GM19351 (cell line): Measurements from ENCODE around the gene CACNA1I.
"Not testable (repeated sequence)": the region's sequence is repeated elsewhere in the genome, so short reads cannot be mapped to it uniquely, and the experiment has no call there.

Experiments used
- ATAC-seq: cut with Tn5 transposase; IDR thresholded peaks from one replicate; pipeline ENCODE4 v1.9.1; 2021; ENCODE audit warnings: mild to moderate bottlenecking, moderate library complexity; ENCODE audit not compliant: unreplicated experiment

The CACNA1I gene

DNA sequence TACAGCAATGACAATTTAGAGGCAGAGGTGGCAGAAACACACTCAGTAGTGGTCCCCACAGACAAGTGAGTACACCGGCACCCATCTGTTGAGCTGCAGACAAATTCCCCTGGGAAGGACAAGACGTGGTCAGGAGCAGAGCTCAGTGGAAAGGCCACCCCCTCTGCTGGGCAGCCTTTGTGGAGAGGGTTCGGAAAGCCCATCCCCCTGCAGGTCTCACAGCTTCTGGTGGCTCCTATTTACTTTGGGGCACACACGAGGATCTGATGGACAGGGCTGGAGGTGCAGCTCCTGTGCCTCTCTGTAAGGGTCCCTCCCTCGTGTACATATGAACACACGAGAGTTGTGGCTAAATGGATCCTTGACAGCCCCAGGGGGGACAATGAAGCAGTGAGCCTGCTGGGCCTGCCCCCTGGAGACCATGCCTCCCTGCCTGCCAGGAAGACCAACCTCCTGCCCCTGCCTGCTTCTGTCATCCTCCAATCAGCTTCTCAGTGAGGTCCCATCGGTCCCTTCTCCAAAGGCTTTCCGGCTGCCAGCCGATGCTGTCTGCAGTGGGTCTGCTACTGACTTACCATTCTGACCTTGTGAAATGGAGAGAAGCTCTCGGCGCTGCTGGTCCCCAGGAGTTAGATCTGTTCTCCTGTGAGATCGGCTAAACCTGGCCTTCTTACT is 161.5 kb downstream of the CACNA1I start:
- no peak for ATAC-seq

DNA sequence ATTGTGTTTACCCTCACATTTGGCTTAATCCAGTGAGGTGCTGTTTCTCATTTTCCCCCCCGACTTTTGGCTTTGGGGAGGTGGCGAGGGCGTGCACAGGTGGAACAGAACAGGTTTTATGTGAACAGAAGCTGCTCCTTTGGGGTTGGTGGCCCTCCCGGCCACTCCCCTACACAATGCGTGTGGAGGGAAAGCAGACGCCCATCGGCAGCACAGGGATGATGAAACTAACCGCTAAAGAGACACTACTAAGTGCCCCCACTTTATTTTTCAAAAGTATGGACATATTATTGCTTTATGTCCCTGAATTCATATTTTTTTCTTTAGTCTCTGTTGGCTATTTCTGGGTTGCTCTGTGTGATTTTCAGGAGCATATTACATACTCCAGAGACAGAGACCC is 162.1 kb downstream of the CACNA1I start:
- ATAC-seq: no peak

DNA sequence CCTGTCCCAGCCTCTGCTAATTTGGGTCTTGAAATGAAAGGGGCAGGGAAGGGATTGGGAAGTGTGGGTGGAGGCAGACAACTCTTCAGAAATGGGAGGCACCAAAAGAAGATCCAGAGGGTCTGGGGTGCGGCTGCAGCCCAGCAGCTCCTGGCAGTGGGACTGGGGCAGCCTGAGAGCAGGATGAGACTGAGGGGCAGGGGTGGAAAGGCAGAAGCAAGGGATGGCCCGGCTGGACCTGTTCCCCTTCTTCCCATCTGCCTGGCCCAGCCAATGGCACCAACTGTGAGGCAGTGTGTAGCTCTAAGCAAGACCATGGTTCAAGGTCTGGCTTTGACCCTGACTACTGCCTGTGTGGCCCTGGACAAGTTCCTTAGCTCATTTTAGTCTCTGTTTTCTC is 162.6 kb downstream of the CACNA1I start:
- ATAC-seq: no peak

DNA sequence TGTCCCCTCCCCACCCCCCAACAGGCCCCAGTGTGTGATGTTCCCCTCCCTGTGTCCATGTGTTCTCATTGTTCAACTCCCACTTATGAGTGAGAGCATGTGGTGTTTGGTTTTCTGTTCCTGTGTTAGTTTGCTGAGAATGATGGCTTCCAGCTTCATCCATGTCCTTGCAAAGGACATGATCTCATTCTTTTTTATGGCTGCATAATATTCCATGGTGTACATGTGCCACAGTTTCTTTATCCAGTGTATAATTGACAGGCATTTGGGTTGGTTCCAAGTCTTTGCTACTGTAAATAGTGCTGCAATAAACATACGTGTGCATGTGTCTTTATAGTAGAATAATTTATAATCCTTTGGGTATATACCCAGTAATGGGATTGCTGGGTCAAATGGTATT is 163.5 kb downstream of the CACNA1I start:
- not testable (repeated sequence) for ATAC-seq

DNA sequence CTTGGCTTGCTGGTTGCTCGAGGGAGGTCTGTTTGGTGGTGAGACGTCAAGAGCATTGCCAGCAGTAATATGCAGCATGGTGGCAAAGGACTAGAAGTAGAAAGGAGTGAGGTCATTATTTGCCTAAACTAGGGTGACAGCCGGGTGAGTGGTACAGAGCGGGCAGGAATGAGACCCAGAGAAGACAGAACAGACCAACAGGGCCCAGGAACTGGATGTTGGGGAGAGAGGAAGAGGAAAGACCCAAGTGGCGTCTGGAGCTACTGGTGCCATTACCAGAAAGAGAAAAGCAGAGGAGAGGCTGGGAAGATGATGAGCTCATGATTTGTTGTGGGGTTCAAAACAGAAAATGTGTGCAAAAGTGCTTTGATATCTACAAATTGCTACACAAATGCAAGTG is 164.3 kb downstream of the CACNA1I start:
- ATAC-seq: no peak

DNA sequence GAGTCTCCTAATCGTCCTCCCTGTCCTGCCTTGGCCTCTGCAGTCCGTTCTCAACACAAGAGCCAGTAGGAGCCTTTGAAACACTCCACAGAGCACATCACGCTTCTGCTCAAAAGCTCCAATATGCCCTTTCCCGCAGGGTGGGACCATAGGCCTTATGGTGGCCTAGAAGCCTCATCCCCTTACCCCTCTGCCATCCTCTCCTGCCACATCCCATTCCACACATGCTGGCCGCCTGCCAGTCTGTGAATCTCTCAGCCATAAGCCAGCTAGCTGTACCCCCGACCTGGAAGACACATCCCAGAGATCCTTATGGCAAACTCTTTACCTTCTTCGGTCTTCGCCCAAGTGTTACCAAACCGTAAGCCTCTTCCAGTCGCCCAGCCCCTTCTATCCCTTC is 165.2 kb downstream of the CACNA1I start:
- ATAC-seq: no peak

DNA sequence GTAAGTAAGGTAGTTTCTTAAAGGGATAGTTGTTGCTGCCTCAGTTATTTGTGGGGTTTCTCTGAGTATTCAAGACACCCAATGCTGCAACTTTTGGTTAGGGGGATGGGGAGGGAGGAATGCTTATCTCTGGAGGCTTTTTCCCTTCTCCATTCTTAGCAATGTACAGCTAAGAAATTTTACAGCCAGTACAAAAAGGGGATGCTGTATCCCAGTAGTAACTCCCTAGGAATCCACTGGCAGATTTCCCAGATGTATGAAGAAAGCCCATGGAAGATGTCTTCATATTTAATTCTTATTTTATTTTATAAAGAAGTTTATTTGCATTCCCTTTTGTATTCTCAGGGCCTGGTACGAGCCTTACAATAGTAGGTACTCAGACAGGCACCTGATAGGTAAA is 168.2 kb downstream of the CACNA1I start:
- ATAC-seq: no peak
